GM12865 (cell line): ENCODE results near the gene DPP4.

Source experiments
- DNase-seq: peaks from one replicate; pipeline ENCODE4 v3.0.0; 2010; ENCODE audit warnings: low read depth
- H3K4me3 ChIP-seq: 2 replicates; pipeline ENCODE4 v1.5.1; 2011; ENCODE audit warnings: mild to moderate bottlenecking, low read depth, low read length, control low read depth
- TF ChIP-seq, protein P1 (sequence below): IDR thresholded peaks from 2 replicates; pipeline ENCODE4 v1.5.1; 2011; ENCODE audit warnings: low read length, control low read depth, low read depth, inconsistent platforms; ENCODE audit not compliant: insufficient read depth; ENCODE audit errors: missing control alignments

The DPP4 gene

DNA sequence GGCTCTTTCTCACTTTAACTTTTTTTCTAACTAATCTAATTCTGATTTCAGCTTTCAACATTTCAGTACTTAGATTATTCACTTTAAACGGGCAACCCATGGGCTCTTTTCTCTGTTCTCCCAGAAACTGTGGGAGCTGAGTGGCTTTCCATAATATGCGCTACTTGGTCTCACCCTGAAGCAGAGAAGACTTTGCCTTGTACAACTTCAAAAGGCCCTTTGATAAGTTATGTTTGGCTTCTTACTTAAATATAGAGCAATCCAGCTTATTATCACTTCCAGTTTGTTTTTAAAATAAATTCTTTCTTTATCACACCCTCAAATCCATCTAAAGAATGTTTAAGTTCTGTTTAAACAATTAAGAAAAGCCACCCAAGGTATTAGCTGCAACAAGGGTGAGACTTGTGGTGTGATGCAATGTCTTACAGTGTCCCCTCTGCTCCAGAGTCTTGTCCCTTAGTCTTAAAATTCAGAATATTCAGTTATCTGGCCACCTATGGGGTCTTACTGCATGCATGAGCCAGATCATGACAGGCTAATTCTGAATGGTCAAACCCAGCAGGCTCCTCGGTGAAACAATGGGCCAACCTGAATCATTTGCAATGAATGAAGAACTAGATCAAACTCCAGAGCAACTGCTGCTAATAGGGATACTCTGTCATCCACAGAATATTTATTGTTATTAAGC, 39.2 kb upstream of the DPP4 start:
- no peak for DNase-seq
- no peak overlapping the region for H3K4me3 ChIP-seq
- TF ChIP-seq, protein P1, sequence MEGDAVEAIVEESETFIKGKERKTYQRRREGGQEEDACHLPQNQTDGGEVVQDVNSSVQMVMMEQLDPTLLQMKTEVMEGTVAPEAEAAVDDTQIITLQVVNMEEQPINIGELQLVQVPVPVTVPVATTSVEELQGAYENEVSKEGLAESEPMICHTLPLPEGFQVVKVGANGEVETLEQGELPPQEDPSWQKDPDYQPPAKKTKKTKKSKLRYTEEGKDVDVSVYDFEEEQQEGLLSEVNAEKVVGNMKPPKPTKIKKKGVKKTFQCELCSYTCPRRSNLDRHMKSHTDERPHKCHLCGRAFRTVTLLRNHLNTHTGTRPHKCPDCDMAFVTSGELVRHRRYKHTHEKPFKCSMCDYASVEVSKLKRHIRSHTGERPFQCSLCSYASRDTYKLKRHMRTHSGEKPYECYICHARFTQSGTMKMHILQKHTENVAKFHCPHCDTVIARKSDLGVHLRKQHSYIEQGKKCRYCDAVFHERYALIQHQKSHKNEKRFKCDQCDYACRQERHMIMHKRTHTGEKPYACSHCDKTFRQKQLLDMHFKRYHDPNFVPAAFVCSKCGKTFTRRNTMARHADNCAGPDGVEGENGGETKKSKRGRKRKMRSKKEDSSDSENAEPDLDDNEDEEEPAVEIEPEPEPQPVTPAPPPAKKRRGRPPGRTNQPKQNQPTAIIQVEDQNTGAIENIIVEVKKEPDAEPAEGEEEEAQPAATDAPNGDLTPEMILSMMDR: no peak

GRCh38 chr2:162111958-162112850, 38.2 kb upstream of the DPP4 start:
- TF ChIP-seq, protein P1: no peak
- DNase-seq: no peak
- no peak overlapping the region for H3K4me3 ChIP-seq

GRCh38 chr2:162107361-162107901, 33.4 kb upstream of the DPP4 start:
- H3K4me3 ChIP-seq: no peak overlapping the region
- DNase-seq: no peak
- TF ChIP-seq, protein P1: no peak

- no peak for DNase-seq
- H3K4me3 ChIP-seq: no peak overlapping the region
- TF ChIP-seq, protein P1: no peak
These were observed 32.7 kb upstream of the DPP4 start for GRCh38 chr2:162106746-162107145.

GRCh38 chr2:162106146-162106551, 32.1 kb upstream of the DPP4 start:
- TF ChIP-seq, protein P1: no peak
- DNase-seq: no peak

DNA sequence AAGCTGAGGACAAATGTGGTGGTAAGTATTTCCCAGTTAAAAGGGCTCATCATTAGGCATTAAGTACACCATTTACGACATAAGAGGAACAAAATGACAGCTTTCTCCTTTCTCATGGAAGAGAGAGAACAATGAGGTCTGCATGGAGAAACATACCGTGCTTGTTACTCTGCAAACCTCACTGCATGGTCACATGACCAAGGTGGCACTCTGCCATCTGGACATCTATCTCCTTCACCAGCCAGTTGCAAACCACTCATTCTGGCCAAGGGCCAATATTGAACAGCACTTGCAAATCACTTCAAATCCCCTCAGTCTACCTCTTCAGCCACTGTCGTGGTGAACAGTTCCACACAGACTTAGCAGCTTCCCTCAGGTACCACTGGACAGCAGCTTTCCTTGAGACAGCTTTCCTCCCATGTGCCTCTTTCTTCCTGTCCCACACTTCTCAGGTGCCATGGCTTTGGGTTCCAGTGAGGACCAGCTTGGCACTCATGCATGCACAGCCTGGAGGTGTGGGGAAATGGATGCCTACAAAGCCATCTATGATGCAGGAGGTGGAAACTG, 29.5 kb upstream of the DPP4 start:
- no peak overlapping the region for H3K4me3 ChIP-seq
- DNase-seq: no peak
- TF ChIP-seq, protein P1: no peak

More at GRCh38 chr2:162106146-162106551, 32.1 kb upstream of the DPP4 start:
- H3K4me3 ChIP-seq: no peak overlapping the region
